SIG-M5 treated with dmso at 0.1 percent for 504 hours (cell line): Measurements from ENCODE around the gene NR2F1-AS1.
A peak's percentile ranks its signal among the peaks of the same experiment; 100 is the strongest.

Experiments used
- DNase-seq: peaks from one replicate; lab custom pipeline; 2025; ENCODE audit not compliant: unreplicated experiment; lab: John Stamatoyannopoulos, UW

NR2F1-AS1 gene

DNA sequence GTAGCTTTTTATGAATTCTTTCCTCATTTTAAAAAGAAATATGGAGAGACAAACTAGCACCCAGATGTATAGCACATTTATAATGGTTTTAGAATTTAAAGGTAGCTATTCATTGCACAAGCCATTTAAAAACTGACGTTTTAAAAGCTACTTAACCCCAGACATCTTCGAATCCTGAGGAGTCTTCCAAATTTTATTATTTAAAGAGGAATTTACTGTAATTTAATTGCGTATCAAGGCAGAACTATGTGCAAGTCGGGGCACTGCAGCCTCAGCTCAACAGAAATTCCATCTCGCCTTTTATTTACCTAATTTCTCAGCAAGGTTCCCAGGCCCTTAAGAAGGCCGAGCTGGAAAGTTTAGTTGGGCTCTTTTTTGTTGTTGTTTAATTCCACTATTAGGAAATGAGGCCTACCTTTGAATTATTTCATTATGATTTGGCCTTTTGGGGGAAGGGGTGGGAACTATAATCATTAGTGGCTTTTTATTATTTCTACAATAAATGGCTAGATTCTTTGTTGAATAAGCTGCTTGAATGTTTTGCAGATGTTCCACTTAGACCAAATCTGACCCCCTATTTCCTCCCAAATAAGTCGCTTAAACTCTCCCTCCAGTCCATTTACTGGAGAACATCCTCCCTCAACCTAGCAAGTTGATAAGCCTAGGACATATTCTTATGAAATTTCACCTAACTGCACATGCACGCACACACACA is 22.2 kb upstream of the NR2F1-AS1 start:
- no peak for DNase-seq

DNA sequence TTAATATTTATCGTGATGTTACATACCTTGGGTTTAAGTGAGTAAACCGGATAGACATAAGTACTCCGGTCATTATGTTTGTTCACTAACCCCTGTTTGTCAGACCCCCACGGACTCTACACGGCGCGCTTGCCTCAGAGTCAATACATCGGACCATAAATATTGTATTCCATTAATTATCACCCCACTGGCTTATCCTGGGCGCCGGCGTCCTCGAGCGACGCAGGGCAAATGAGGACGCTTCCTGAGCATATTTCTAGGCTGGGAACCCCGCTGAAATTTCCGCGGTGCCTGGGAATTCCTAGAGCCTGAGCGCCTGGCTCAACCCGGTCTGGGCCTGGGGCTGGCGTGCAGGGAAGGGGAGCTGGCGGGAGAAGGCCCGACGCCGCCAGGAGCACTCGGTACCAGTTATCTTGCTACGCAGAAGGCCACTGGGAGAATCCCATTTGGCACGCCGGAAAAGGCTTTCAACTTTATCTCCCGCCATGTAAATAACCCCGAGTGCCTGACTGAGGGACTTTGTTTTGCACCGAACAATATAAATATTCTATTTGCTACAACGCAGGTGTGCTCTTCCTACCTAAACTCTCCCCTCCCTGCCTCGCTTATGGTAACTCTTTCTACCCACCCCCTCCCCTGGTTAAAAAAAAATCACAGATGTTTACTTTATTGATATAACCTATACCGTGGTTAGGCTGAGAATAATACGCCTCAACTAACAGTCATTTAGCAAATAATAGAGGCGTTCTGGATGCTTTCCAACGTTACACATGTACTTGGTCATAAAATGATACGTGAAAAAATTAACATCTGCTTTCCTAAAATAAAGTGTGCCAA is 21.4 kb upstream of the NR2F1-AS1 start:
- no peak for DNase-seq

DNA sequence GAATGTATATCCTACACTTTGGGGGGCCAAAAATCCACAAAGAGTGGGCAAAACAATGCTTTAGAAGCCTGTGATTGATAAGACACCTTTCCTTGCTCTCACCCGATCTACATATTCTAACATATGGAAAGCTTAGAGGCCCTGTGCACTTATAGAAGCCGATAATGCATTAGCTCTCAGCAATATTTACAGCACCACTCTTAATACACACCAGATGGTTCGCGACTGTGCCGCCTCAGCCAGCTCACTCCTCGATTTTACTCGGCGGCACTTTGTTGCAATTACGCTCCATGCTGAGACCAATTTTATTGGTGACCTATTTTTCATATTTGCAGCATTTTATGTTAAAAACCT is 20.8 kb upstream of the NR2F1-AS1 start:
- no peak for DNase-seq

DNA sequence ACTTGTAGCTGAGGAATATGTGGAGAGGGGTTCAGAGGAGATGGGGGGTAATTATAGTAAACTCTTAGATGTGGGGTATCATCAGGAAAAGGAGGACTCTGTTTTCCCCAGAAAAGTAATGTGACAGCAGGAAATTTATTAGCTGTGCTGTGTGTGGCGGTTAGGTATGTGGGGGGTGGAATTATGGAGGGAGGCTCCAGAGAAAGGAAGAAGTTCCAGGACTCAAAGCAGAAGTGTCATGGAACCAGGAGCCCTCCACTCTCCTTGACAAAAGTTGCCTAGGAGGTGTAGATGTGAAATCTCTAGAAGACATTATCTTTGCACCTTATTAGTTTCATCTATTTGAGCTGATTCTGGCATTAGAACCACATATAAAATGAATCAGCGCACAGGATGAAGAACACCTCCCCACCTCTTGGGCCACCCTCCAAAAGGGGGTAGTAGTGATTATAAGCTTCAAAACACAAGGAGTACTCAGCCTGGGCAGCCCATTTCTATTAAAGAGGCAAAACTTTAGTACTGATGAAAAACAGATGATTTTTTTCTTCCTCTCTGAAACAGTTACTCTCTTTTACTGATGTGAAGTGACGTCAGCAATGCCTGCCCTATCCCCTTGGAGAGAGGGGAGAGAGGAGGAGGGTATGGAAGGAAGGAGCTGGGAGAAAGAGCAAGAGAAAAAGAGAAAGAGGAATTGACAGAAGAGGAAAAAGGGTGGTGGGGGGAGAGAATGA is 20.2 kb upstream of the NR2F1-AS1 start:
- DNase-seq, result no peak

DNA sequence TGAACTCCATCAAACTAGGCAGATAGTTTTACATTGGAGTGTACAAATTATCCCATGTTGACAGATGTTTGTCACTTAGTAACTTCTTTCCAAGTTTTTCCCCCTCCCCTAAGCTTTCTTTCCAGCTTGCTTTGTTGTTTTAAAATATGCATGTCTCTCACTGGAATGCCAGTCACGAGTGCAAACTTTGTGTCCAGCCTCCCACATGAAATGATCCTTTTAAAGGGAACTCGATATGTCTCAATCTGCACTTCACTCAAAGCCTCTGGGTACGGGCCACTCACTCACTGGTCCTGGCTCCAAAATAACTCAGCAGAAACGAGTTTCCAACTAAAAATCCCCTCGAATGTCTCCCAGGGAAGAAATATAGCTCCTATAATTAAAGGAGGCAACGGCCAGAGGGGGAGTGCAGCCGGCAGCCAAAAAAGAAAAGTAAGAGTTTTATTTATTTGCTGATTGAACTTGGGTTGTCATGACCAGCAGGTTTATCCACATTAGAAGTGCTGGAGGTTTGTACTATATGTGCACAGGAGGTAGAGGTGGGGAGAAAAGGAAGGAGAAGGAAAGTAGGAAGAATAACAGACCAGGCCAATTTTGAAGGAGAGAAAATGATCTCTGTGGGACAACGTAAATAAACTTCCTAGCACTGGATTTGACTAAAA is 19.5 kb upstream of the NR2F1-AS1 start:
- no peak for DNase-seq

DNA sequence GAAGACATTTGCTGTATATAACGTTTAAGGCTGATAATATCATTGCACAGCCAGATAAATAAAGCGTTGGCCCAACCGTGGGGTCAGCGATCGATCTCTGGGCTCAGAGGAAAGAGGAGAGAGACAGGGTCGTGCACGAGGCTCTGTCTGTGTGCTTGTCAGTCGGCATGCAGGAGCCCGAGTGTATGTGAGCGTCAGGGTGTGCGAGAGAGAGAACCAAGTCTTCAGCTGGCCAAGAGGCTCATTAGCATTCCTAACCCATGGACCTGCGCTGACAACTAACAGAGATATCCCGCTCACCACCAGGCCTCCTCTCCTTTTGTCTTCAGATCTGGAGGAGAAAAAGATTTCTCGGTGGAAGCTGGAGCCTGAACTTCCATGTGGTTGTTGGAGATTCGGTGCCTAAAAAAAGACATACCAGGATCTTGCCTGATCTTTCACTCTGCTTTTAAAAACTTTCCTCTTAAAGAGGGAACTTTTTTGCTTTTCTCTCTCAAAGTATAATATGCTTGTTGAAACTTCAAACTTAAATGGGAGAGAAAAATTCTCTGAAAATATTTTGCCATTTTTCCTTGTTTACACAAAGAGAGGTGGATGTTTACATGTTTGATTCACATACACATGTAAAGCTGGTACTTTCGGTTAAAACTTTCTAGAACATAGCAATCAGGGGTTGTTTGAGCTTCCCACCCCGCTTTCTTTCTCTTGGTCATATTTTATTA is 18.5 kb upstream of the NR2F1-AS1 start:
- no peak for DNase-seq

DNA sequence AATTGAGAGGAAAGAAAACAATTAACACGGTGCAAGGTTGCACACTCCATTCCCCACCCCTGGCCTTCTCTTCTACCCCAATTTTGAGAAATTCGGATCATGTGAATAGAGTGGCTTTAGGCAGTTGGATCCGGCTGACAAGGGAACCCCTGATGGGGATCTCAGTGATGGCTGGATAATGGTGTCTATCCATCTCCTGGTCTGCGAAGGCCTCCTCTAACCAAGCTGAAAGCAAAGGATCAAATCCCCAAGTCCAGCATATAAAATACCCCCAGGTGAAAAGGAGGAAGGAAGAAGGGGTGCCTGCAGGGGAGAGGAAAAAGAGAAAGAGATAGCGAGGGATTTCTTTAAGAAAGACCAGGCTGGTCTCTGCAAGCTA is 18.0 kb upstream of the NR2F1-AS1 start:
- DNase-seq, result no peak

DNA sequence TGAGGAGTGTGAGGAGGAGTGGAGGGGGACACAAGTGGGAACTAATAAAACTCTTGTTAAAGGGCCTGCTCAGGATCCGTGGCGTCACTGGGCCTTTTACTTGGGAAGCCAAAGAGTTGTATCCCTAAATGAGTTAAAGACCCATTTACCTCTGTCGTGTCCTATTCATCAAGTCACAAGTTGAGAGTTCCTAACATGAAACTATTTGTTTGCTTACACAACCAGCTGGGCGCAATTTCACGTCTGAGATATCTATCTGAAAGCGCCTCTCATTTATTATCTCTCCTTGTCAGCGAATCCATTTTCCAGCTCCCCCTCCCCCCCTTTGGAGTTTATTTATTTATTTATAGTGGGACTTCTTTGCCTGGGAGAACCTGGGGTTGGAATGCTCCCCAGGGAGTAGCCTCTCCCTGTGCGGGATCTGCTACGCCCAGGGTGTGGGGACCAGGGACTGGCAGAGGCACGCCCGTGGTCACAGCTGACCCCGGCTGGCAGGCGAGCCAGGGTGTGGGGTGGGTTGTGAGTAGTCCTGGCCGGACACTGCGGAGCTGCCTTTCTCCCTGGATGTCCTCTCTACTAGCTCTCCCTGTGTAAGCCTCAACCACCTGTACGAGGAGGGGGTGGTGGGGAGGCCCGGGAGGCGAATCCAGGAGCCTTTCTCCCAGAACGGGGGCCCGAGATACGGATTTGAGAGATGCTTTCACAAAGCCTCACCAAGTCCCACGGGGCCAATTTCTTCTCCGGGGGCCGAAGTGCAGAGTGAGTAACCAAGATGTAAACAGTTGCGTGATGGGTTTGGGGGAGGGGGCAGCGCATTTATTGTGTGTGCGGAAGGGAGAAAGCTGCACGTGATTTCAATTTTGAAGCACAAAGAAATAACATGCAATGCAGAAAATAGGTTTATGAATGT is 17.3 kb upstream of the NR2F1-AS1 start:
- no peak for DNase-seq

DNA sequence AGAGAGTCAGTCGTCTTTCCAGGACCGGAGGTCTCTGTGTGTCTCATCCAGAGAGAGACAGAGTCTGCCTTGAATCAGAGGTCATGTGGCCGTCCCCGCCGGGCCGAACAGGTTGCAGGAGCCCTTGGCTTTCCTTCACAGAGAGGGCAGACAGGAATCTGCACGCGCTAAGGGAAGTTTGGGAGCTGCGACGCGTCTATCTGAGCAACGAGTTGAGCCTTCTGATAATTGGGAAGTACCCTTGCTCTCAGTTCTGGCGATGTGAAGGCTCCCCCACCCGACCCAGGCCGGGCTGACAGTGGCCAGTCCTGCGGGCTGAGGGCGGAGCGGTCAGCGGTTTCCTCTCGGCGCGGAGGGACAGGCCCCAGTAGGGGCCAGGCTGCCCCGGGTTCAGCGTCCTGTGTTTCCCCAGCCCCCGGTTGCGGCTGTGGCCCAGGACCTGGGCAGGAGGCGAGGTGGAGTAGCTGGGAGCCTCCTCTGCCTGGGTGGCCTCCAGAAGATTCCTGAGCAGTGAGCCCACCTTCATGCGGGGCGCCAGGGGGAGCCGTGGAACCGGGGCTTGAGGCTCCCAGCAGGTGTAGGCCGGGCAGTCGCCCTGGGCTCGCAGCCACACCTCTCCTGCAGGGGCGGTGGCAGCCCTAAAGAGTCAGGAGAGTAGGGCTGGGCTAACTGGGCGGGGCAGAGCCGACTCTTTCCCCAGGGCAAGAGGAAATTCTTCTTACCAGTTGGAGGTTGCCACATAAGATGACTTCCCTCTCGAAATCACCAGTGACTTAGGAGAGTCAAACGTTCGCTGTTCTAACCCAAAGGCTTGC is 15.9 kb upstream of the NR2F1-AS1 start:
- DNase-seq, result peak; percentile 85

DNA sequence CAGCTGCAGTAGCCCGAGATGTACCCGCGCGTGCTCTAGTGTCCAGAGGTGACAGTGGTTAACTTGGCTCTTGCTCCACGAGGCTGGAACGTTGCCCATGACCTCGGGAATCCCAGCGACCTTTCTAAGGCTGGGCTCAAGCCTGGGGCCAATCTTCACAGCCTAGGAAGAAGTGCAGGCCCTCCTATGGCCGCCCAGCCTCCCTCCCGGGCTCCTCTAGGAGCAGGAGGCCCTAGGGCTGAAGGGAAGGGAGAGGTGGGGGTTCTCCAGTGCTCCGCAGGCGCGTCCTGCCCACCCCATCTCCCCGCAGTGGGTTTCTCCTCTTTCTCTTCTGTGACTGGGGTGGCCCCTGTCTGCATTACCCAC is 15.3 kb upstream of the NR2F1-AS1 start:
- no peak for DNase-seq

DNA sequence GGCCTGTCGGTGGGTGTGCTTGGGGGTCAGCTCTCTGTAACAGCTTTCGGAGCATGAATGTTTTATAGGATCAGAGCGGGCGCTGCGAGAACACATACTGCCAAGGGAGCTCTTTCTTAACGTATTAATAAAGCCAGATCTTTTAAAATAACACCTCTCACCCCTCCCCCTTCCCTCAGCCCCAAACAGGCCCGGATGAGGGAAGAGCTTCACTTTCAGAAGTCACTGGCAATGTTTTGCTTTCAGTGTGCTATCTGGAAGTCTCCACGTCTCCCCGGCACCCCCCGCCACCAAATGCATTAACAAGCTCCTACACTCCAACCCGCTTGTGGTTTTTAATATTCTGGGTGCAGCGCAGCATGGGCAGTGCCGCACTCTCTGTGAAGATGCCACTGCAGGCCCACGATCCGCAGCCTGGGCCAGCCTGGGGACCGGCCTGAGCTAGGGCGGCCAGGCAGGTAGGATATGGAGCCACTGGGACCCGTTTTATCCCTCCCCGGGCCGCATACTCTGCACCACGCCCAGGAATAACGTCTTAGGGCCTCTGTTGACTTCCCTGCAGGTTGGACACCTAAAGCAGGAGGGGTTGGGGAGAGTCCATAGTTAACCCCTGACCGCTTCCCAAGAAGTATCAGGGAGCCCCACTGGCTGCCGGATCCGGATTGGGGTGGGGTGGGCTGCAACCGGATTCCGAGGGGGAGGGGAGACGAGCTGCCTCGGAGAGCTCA is 14.6 kb upstream of the NR2F1-AS1 start:
- DNase-seq, result no peak

DNA sequence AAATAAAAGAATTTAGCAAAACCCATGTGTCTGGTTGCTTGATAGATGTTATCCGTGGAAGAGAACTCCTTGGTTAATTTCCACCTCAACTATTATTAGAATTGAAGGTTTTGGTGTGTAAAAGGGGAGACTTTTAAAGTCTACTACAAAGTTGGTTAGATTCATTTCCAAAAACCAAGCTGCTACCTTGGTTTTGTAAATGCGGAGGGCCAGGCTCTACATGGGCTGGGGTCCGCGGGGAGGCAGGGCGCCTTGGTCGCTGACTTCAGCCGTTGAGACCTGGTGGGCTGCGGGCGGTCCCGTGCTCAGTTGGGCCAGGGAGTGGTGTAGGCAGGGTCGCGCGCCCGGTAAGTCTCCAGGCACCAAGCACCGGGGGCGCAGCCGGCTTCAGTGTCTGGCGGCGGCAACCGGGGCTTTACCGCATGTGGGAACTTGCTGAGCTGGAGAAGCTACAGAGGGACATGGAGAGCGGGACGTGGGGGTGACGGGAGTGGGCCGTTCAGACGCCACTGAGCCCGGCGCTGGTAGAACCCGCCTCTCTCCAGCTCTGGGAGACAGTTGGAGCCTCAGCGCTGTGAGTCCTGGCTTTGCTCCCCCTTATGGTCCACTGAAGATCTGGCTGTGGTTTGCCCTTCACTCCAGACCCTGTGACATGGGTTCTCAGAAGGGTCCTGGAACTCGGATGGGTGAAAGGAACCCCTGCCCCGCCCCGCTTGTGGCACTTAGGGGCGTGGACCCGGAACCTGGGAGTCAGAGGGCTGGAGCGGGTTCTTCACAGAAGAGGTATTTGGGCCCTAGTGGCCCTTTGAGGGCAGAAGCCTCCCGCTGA is 13.8 kb upstream of the NR2F1-AS1 start:
- no peak for DNase-seq

DNA sequence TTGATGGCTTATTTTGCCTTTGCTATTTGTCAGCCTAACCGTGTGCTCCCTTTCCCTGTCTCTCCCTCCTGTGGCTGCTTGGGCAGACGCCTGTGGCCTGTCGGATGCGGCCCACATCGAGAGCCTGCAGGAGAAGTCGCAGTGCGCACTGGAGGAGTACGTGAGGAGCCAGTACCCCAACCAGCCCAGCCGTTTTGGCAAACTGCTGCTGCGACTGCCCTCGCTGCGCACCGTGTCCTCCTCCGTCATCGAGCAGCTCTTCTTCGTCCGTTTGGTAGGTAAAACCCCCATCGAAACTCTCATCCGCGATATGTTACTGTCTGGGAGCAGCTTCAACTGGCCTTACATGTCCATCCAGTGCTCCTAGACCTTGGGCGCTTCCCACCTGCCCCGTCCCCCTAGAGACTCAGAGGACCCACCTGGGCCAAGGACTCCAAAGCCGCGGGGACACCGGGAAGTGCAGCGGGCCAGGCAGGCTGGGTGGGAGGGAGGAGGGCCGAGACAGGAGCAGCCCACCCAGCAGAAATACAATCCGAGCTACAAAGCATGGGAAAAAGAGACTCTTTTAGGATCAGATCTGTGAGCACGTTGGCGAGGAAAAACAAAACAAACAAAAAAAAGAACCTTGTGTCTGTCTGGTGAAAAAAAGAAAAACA is 12.6 kb upstream of the NR2F1-AS1 start:
- DNase-seq, result no peak

DNA sequence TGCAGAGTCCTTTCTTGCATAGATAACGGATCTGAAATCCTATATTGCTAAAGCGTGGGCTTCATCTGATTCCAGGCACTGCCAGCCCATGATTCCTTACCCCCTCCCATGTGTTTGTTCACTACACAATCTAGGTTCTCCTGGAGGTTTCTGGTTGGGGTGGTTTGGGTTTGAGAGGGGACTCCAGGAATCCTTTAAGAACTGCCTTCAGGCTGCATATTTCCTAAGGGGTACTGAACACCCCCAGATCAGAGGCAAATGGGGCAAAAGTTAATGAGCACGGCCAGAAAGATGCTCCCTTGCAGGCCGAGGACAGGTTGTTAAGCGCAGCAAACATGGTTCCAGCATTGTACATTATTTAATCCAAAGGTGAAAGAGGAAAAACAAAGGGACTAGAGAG is 11.9 kb upstream of the NR2F1-AS1 start:
- DNase-seq, result no peak

DNA sequence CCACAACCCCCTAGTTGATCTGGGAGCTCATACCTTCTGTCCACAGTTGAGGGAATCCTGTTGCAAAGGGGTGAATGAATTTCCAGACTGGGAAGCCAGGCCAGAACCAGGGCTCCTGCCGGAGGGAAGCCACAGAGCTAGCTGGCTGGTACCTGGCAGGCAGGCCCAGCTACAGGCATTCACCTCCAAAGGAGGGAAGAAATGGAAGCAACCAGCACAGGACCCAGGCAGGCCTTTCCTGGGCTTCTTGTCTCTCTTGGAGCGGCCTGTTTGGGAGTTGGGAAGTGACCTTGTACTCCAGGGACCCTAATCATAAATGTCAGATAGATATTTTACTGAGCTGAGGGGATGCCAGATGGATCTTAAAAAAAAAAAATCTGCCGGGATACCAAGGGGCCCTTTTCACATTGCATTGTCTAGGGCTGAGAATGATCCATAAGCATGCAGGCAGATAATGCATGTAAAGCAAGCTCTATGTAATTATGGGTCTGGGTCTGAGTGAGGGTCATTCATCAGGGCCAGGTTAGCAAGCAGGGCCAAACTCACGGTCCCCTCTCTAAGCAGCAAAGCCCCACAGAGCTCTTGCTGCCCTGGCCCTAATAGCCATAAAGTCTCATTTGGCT is 10.4 kb upstream of the NR2F1-AS1 start:
- no peak for DNase-seq

DNA sequence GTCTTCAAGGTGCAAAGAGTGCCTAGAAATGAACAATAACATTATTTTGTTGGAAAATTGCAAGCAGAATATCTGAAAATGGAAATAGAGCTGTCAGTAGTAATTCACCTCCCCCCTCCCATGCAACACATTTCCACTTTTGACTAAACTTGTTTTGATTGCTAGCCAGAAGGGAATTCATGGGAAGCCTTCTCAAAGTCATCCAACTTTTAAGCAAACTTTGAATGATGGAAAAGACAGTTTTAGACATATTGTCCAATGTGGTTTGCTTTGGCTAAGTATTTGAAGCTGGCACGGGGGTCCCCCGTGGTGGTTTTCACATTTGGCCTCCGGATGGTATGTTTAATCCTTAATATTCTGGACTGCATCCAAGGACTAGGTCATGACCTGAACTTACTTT is 9.5 kb upstream of the NR2F1-AS1 start:
- no peak for DNase-seq

DNA sequence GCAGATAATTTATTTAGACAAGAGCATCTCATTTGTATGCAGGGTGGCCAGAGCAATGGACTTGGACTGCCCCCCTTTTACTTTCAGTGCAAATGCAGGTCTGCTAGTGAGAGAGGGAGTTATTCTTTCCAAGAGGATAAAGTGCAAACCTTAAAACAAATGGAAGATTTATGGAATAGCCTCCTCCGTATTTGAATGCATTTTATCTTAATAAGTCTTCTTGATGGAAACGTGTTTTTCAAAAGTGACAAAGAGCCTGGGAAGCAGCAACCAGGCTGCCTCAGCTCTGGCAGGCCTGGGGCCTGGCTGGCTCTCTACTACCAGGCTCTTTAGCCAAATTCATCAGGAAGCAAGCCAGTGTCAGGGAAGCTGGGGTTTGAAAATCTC is 8.8 kb upstream of the NR2F1-AS1 start:
- no peak for DNase-seq
